ENCODE data around the gene KAT6B.

Gene KAT6B

GRCh38 chr10:74949843-74950765 is 123.7 kb downstream of the KAT6B start:
- DNase-seq (ENCODE audit: low read depth in 2 of 2), result no peak

- DNase-seq (ENCODE audit: low read depth in 2 of 2), result no peak
Measured at GRCh38 chr10:74953214-74953613, 126.8 kb downstream of the KAT6B start.

- no peak for DNase-seq (ENCODE audit: low read depth in 2 of 2)
Measured at GRCh38 chr10:74955796-74956195, 129.4 kb downstream of the KAT6B start.

- no peak for DNase-seq (ENCODE audit: low read depth in 2 of 2)
Measured at GRCh38 chr10:74956555-74957111, 130.2 kb downstream of the KAT6B start.

- DNase-seq (ENCODE audit: low read depth in 2 of 2), result no peak
Measured at GRCh38 chr10:74957285-74957961, 131.0 kb downstream of the KAT6B start.

GRCh38 chr10:74958316-74958715 is 131.9 kb downstream of the KAT6B start:
- DNase-seq (ENCODE audit: low read depth in 2 of 2), result no peak

- DNase-seq (ENCODE audit: low read depth in 2 of 2), result no peak
Measured at GRCh38 chr10:74960670-74961069, 134.3 kb downstream of the KAT6B start.

GRCh38 chr10:74962517-74962916 is 136.1 kb downstream of the KAT6B start:
- no peak for DNase-seq (ENCODE audit: low read depth in 2 of 2)

GRCh38 chr10:74963549-74963948 is 137.1 kb downstream of the KAT6B start:
- DNase-seq (ENCODE audit: low read depth in 2 of 2), result no peak

GRCh38 chr10:74967911-74968666 is 141.7 kb downstream of the KAT6B start:
- DNase-seq (ENCODE audit: low read depth in 2 of 2), result no peak

GRCh38 chr10:74968667-74969061 is 142.3 kb downstream of the KAT6B start:
- no peak for DNase-seq (ENCODE audit: low read depth in 2 of 2)

GRCh38 chr10:74969093-74969492 is 142.7 kb downstream of the KAT6B start:
- no peak for DNase-seq (ENCODE audit: low read depth in 2 of 2)

GRCh38 chr10:74969530-74969929 is 143.1 kb downstream of the KAT6B start:
- DNase-seq (ENCODE audit: low read depth in 2 of 2), result no peak

GRCh38 chr10:74973741-74974392 is 147.5 kb downstream of the KAT6B start:
- no peak for DNase-seq (ENCODE audit: low read depth in 2 of 2)

GRCh38 chr10:74975758-74976157 is 149.4 kb downstream of the KAT6B start:
- no peak for DNase-seq (ENCODE audit: low read depth in 2 of 2)

GRCh38 chr10:74976565-74976964 is 150.2 kb downstream of the KAT6B start:
- no peak for DNase-seq (ENCODE audit: low read depth in 2 of 2)

GRCh38 chr10:74977072-74977471 is 150.7 kb downstream of the KAT6B start:
- DNase-seq (ENCODE audit: low read depth in 2 of 2), result no peak

- peak in 1 of 2 donors; percentile 24 for DNase-seq (ENCODE audit: low read depth in 2 of 2)
Measured at GRCh38 chr10:74977913-74978847, 151.8 kb downstream of the KAT6B start.

- DNase-seq (ENCODE audit: low read depth in 2 of 2), result no peak
Measured at GRCh38 chr10:74981831-74982633, 155.6 kb downstream of the KAT6B start.

- DNase-seq (ENCODE audit: low read depth in 2 of 2), result no peak
Measured at GRCh38 chr10:74982634-74982982, 156.2 kb downstream of the KAT6B start.
